Esophagus muscularis mucosa (tissue), 4 donors: ENCODE measurements around the gene COX4I1.

Source experiments
- EP300 ChIP-seq: sonication (generic); formaldehyde crosslinking; IDR thresholded peaks from one replicate; pipeline ENCODE4 v1.6.1; 2017; ENCODE audit warnings: antibody characterized with exemption
- POLR2A ChIP-seq: fragments of 450-650 bp; IDR thresholded peaks from one replicate; pipeline ENCODE4 v1.6.1; 2017; ENCODE audit warnings: antibody characterized with exemption, moderate library complexity, mild to moderate bottlenecking, low read depth
- TF ChIP-seq, protein P1 (sequence below), 3 experiments: fragments of 200-600 bp in 2 of 3; fragments of 450-650 bp in 1 of 3; sonication (generic) in 2 of 3; IDR thresholded peaks; one replicate each; pipeline ENCODE4 v1.5.1; 2017 to 2019; ENCODE audit warnings: antibody characterized with exemption in 3 of 3, mild to moderate bottlenecking in 2 of 3, moderate library complexity in 1 of 3

DNA sequence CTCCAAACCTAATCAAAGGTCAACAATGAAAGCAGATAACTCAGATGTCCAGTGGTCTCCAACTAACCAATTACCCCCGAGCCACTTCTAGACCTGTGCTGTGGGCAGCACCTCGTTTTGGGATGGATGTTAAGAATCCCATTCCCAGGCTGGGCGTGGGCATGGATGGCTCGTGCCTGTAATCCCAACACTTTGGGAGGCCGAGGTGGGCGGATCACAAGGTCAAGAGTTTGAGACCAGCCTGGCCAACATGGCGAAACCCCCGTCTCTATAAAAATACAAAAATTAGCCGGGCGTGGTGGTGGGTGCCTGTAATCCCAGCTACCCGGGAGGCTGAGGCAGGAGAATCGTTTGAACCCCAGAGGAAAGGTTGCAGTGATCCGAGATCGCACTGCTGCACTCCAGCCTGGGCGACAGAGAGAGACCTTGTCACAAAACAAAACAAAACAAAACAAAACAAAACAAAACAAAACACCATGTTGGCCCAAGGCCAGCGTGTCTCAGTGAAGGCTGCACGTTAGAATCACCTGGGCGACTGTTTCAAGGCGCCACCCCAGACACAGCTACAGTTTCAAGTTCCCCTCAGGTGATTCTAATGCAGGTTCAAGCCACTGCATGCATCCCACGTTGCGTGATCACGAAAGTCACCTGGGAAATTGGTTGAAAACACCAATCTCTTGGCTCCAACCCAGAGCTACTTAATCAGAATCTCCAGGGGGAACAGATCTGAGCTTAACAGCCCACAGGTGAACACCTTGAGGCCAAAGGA is 21.3 kb downstream of the COX4I1 start:
- TF ChIP-seq, protein P1, sequence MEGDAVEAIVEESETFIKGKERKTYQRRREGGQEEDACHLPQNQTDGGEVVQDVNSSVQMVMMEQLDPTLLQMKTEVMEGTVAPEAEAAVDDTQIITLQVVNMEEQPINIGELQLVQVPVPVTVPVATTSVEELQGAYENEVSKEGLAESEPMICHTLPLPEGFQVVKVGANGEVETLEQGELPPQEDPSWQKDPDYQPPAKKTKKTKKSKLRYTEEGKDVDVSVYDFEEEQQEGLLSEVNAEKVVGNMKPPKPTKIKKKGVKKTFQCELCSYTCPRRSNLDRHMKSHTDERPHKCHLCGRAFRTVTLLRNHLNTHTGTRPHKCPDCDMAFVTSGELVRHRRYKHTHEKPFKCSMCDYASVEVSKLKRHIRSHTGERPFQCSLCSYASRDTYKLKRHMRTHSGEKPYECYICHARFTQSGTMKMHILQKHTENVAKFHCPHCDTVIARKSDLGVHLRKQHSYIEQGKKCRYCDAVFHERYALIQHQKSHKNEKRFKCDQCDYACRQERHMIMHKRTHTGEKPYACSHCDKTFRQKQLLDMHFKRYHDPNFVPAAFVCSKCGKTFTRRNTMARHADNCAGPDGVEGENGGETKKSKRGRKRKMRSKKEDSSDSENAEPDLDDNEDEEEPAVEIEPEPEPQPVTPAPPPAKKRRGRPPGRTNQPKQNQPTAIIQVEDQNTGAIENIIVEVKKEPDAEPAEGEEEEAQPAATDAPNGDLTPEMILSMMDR (IDR thresholded peaks at IDR 0.05) = no peak
- no peak for TF ChIP-seq EP300
- TF ChIP-seq POLR2A = no peak
